Mammary epithelial cell (primary cell): ENCODE results near the gene SCUBE3.

Experiments used
- EZH2 ChIP-seq: IDR thresholded peaks from 2 replicates; pipeline ENCODE4 v1.6.1; 2012; ENCODE audit warnings: low read length, inconsistent platforms, borderline replicate concordance
- TF ChIP-seq, protein P1 (sequence below), 2 donors: IDR thresholded peaks in 1 of 2; conservative IDR thresholded peaks in 1 of 2; 2 replicates each; pipeline ENCODE4 v1.5.1; 2011 to 2012; ENCODE audit warnings: inconsistent platforms in 2 of 2, low read length in 2 of 2, mild to moderate bottlenecking in 2 of 2, control low read depth in 1 of 2, low read depth in 1 of 2; ENCODE audit not compliant: insufficient read depth in 1 of 2; ENCODE audit errors: extremely low read depth in 1 of 2

DNA sequence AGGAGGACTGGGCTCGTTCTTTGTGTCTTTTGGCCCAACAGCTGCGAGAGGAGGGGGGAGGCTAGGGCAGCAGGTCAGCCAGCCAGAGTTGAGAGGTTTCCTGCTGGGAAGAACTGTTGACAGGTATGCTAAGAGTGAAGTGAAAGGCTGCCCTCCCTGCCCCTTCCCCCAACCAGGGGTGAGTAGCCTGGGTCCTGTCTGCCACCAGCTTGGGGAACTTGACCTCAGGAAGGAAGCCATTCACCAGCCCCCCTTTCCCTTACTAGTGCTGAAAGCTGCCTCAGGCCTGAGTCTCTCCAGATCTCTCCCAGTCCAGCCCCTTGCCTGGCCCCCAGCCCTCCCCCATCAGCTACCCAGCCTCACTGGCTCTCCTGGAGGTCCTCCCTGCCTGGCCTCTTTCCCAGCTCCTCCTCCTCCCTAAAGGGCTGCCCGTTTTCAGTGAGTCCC is 25.1 kb downstream of the SCUBE3 start:
- TF ChIP-seq EZH2, result no peak
- TF ChIP-seq, protein P1, sequence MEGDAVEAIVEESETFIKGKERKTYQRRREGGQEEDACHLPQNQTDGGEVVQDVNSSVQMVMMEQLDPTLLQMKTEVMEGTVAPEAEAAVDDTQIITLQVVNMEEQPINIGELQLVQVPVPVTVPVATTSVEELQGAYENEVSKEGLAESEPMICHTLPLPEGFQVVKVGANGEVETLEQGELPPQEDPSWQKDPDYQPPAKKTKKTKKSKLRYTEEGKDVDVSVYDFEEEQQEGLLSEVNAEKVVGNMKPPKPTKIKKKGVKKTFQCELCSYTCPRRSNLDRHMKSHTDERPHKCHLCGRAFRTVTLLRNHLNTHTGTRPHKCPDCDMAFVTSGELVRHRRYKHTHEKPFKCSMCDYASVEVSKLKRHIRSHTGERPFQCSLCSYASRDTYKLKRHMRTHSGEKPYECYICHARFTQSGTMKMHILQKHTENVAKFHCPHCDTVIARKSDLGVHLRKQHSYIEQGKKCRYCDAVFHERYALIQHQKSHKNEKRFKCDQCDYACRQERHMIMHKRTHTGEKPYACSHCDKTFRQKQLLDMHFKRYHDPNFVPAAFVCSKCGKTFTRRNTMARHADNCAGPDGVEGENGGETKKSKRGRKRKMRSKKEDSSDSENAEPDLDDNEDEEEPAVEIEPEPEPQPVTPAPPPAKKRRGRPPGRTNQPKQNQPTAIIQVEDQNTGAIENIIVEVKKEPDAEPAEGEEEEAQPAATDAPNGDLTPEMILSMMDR (conservative IDR thresholded peaks at IDR 0.05 in 1 of 2, IDR thresholded peaks at IDR 0.05 in 1 of 2; ENCODE audit: extremely low read depth in 1 of 2, insufficient read depth in 1 of 2, low read depth in 1 of 2, low read length in 2 of 2), result no peak
